Right lobe of liver (tissue), 6 donors: ENCODE measurements around the gene HIGD2B. TPM values are rescaled to one million over a fixed set of nuclear protein-coding genes. Genes with fewer than 3 reads are reported as not detected.
"Not testable (repeated sequence)": the region's sequence is repeated elsewhere in the genome, so short reads cannot be mapped to it uniquely, and the experiment has no call there.

Experiments used
- ATAC-seq, 4 donors: fragments of 200-7000 bp; cut with Tn5 transposase; one replicate each; pipeline ENCODE4 v1.9.1; 2020; ENCODE audit warnings: mild to moderate bottlenecking in 4 of 4, moderate library complexity in 4 of 4
- DNase-seq, 3 donors: peaks; one replicate each; pipeline ENCODE4 v3.0.0-alpha.2; 2020
- H3K27ac ChIP-seq, 3 donors: fragments of 200-600 bp; one replicate each; pipeline ENCODE4 v1.8.0; 2022
- H3K27me3 ChIP-seq, 2 donors: fragments of 200-600 bp; one replicate each; pipeline ENCODE4 v1.8.0; 2022
- H3K36me3 ChIP-seq, 4 donors: fragments of 200-600 bp; sonication (generic) in 1 of 4; one replicate each; pipeline versions ENCODE4 v1.5.1 to v1.8.0; 2017 to 2022; ENCODE audit warnings: control low read depth in 1 of 4
- H3K4me1 ChIP-seq, 4 donors: fragments of 200-600 bp; sonication (generic) in 1 of 4; one replicate each; pipeline versions ENCODE4 v1.5.1 to v1.8.0; 2017 to 2022; ENCODE audit warnings: control low read depth in 1 of 4
- H3K4me3 ChIP-seq, 3 donors: fragments of 200-600 bp; one replicate each; pipeline ENCODE4 v1.8.0; 2022
- H3K9me3 ChIP-seq, 4 donors: fragments of 200-600 bp; sonication (generic) in 1 of 4; one replicate each; pipeline versions ENCODE4 v1.5.1 to v1.8.0; 2017 to 2022; ENCODE audit warnings: control low read depth in 1 of 4
- CTCF ChIP-seq, 4 donors: fragments of 200-600 bp in 3 of 4; fragments of 450-650 bp in 1 of 4; IDR thresholded peaks; one replicate each; pipeline versions ENCODE4 v1.5.1 to v1.8.0; 2016 to 2022; ENCODE audit warnings: antibody characterized with exemption in 4 of 4, mild to moderate bottlenecking in 2 of 4
- WGBS: methylation state at CpG from one replicate; pipeline ENCODE4 v1.1.6; 2018; ENCODE audit warnings: low coverage, low lambda C conversion rate; ENCODE audit not compliant: insufficient coverage; ENCODE audit errors: missing lambda C conversion rate; 5-methylcytosine and 5-hydroxymethylcytosine counted together
- intact Hi-C, 2 donors: fragments of 100-400 bp; cut with DNase I; formaldehyde crosslinking; loops; one replicate each; pipeline versions ENCODE4 v1.11.2 to v1.14.1; 2022
- total RNA-seq, 6 experiments: library from RNA; depleted of rRNA in 2 of 6; stranded (reverse); fragments of >200 nt in 2 of 6; fragmentation: NEBNext Ultra II Directional in 3 of 6; extraction: Animal tissue kit (Norgen Biotek cat#: 25700) in 3 of 6; gene quantifications; one replicate each; pipeline versions ENCODE4 v1.1.0 to v1.2.4, GENCODE V29; 2016 to 2023
- donor health status: DM: no; HTN: yes; CAD: no.
- donor health status: DM: no; HTN: no; CAD: no.
- donor health status: DM: no; HTN: no; CAD: no.
- donor health status: DM: no; HTN: yes; CAD: no.
- donor health status: DM: no; HTN: yes; CAD: no.

HIGD2B gene
- total RNA-seq, 6 experiments from 2014 or later, result 0.24 TPM; not detected in 5

GRCh38 chr15:72670656-72671352 is 15.2 kb downstream of the HIGD2B start:
- 4% methylated on average over 7 of the region's 8 CpGs for WGBS
- peak; percentile 59 to 87 (median 66) for TF ChIP-seq CTCF (IDR thresholded peaks at IDR 0.05)
- H3K36me3 ChIP-seq, H3K4me1 ChIP-seq, H3K9me3 ChIP-seq, H3K27me3 ChIP-seq: not testable (repeated sequence)
- DNase-seq (peak; percentile 88 to 91 (median 89)), ATAC-seq (peak; percentile 99 to 100 (median 100))
- H3K27ac ChIP-seq, result peak overlapping the region in 2 of 3 donors; percentile 62 to 76
- intact Hi-C loops, result loop anchor here in 1 of 2 donors (10.0 kb wide), 1 partner anchor 356 kb away; no protein-coding TSS in a partner anchor
- peak overlapping the region in 2 of 3 donors; percentile 26 to 47 for H3K4me3 ChIP-seq

DNA sequence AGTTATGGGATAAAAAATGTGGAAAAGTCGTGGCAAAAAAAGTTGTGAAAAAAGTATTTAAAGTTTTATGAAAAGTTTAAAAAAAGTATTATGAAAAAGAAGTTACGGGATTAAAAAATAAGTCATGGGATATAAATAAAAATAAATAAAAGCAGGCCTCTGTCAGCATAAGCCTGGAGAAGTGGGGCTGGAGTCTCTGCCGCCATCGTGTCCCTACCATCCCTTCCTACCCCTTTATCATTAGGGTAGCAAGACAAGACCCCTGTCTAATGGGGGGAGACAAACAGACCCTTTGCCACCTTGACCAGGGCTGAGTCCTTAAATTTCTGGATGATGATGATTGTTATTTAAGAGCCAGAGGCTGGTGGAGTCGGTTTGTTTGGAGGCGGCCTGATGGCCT is 16.2 kb downstream of the HIGD2B start:
- WGBS, result 90% methylated on average over 3 of the region's 6 CpGs
- H3K27me3 ChIP-seq, H3K4me1 ChIP-seq, ATAC-seq, H3K27ac ChIP-seq, DNase-seq, H3K9me3 ChIP-seq, H3K4me3 ChIP-seq, H3K36me3 ChIP-seq: not testable (repeated sequence)
- intact Hi-C loops, result loop anchor here in 1 of 2 donors (10.0 kb wide), 1 partner anchor 355 kb away; no protein-coding TSS in a partner anchor

DNA sequence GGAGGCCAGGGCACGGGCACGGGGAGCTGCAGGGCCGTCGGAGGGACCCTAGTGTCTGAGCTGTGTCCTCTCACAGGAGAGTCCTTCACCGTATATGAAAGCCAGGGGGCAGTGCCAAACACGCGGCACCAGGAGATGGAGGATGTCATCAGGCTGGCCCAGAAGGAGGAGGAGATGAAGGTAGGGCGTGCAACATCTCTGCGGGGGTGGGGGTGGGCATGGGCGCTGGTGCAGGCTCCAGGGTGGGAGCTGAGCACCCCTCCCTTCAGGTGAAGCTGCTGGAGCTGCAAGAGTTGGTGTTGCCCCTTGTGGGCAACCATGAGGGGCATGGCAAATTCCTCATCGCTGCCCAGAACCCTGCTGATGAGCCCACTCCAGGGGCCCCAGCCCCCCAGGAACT is 20.3 kb downstream of the HIGD2B start:
- H3K9me3 ChIP-seq, H3K4me1 ChIP-seq, H3K27me3 ChIP-seq, intact Hi-C loops, H3K27ac ChIP-seq, H3K36me3 ChIP-seq, ATAC-seq, DNase-seq, H3K4me3 ChIP-seq: not testable (repeated sequence)
- 80% methylated on average over 5 of the region's 11 CpGs for WGBS

GRCh38 chr15:72663931-72664330 is 22.1 kb downstream of the HIGD2B start:
- ATAC-seq, H3K27me3 ChIP-seq: not testable (repeated sequence)
- no CpG with 5 or more reads among the region's 8 CpGs for WGBS

DNA sequence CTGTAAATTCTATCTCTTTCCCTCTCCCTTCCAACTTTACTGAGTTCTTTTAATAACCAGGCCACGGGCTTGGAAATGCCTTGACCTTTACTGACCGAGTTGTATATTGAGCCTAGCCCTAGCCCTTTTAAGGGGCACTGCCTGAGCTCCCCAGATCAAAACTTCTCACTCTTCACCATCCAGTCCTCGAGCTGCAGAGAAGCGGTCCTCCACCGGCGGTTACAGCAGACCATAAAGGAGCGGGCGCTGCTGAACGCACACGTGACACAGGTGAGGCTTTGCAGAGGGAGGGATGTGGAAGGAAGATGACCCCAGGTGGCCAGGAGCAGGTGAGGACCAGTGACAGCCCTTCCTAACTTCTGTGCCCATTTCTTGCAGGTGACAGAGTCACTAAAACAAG is 24.9 kb downstream of the HIGD2B start:
- H3K27ac ChIP-seq, intact Hi-C loops, H3K4me3 ChIP-seq, H3K4me1 ChIP-seq, H3K36me3 ChIP-seq, H3K9me3 ChIP-seq, DNase-seq, H3K27me3 ChIP-seq, ATAC-seq: not testable (repeated sequence)
- WGBS, result 92% methylated on average over 8 of the region's 10 CpGs

More at GRCh38 chr15:72663931-72664330, 22.1 kb downstream of the HIGD2B start:
- H3K4me3 ChIP-seq, H3K9me3 ChIP-seq, intact Hi-C loops, H3K27ac ChIP-seq, DNase-seq, H3K36me3 ChIP-seq, H3K4me1 ChIP-seq: not testable (repeated sequence)

- H3K4me1 ChIP-seq, H3K36me3 ChIP-seq, H3K27ac ChIP-seq, H3K9me3 ChIP-seq, DNase-seq, intact Hi-C loops, H3K4me3 ChIP-seq, ATAC-seq, H3K27me3 ChIP-seq: not testable (repeated sequence)
- WGBS, result no CpG with 5 or more reads among the region's 3 CpGs
Measured at GRCh38 chr15:72656014-72656413, 30.0 kb downstream of the HIGD2B start.

- H3K36me3 ChIP-seq, ATAC-seq, H3K27me3 ChIP-seq, DNase-seq, H3K9me3 ChIP-seq, intact Hi-C loops, H3K4me3 ChIP-seq, H3K4me1 ChIP-seq, H3K27ac ChIP-seq: not testable (repeated sequence)
- WGBS, result no CpG with 5 or more reads among the region's 7 CpGs
Measured at GRCh38 chr15:72654397-72654796, 31.6 kb downstream of the HIGD2B start, which contains the start of gene GOLGA6B. Gene GOLGA6B (plus strand): TSS chr15:72654697. CDS start chr15:72654738, 41 bp downstream.

DNA sequence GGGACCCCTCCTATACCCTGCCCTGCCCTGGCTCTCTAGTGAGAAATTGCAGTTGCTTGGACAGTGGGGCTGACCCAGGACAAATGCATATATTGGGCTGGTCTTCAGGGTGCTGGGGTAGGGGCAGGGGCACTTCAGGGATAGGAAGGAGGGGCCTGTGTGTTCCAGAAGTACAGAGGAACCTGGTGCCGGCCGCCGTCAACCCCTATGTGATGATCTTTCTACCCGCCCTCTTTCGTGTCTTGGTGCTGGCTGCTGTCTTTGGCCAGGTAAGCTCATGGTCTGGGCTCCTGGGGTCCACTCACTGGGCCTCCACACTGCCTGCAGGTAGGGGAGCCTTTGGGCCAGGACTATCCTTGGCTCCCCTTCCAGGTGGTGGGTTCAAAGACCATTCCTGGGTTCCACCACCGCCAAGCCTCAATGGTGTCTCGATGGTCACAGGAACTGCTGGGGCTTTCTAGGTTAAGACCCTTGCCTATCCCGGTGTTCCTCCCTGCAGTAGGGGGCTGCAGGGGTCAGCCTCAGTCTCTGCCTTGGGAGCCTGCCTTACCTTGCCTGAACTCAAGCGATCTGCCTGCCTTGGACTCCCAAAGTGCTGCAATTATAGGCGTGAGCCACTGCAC is 37.2 kb downstream of the HIGD2B start:
- ATAC-seq, result peak in 1 of 4 donors; percentile 44
- 86% methylated on average over 6 of the region's 10 CpGs for WGBS
- H3K36me3 ChIP-seq, DNase-seq, intact Hi-C loops, H3K27ac ChIP-seq, H3K9me3 ChIP-seq, H3K27me3 ChIP-seq, H3K4me3 ChIP-seq, H3K4me1 ChIP-seq: not testable (repeated sequence)

DNA sequence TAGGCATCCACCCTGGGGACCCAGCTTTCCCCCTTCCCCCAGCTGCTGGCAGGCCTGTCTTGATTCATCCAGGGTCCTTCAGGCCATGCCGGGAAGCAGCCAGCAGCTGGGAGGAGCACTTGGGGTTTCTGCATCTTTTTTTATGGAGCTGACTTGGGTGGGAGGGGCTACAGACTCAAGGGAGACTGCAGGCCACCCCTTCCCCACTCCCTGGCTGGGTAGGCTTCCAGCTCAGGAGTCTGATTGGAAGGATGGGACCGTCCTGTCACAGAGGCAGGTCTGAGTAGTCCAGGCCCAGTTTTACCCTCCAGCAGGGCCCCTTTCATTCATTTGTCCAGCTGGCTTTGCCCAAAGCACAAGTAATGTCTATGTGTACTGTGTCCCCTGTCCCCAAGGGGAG is 43.7 kb downstream of the HIGD2B start:
- DNase-seq, intact Hi-C loops, H3K27ac ChIP-seq, H3K4me1 ChIP-seq, H3K27me3 ChIP-seq, H3K4me3 ChIP-seq, ATAC-seq, H3K36me3 ChIP-seq, H3K9me3 ChIP-seq: not testable (repeated sequence)
- WGBS, result no CpG with 5 or more reads among the region's 2 CpGs

GRCh38 chr15:72639759-72640483 is 46.1 kb downstream of the HIGD2B start:
- peak; percentile 56 to 84 (median 74) for ATAC-seq
- H3K9me3 ChIP-seq, H3K27ac ChIP-seq, H3K27me3 ChIP-seq, H3K36me3 ChIP-seq, DNase-seq, H3K4me3 ChIP-seq, intact Hi-C loops, H3K4me1 ChIP-seq: not testable (repeated sequence)
- WGBS, result no CpG with 5 or more reads among the region's 26 CpGs
